ENCODE data around the gene RASL10A.

GRCh38 chr22:29306175-29306834 is 9.2 kb downstream of the RASL10A start, which contains the start of gene GAS2L1:
- TF ChIP-seq CTCF (conservative IDR thresholded peaks at IDR 0.05; ENCODE audit: low read length) (peak; percentile 69), EZH2phosphoT487 (IDR thresholded peaks at IDR 0.05; ENCODE audit: borderline replicate concordance, low read depth, low read length) (no peak)
